SK-N-SH (cell line): ENCODE results near the gene UCK1. TPM values are rescaled to one million over a fixed set of nuclear protein-coding genes. Genes with fewer than 3 reads are reported as not detected.

Experiments
- CTCF ChIA-PET: fragments of 300-600, 350-600 bp; formaldehyde crosslinking; extraction: SDS; loops from one replicate; lab custom pipeline; 2021; lab: Yijun Ruan, JAX
- POLR2A ChIA-PET: fragments of 350-600 bp; sonication (Branson Sonifier 250); formaldehyde crosslinking; extraction: SDS; loops from one replicate; lab custom pipeline; 2020; ENCODE audit warnings: antibody characterized with exemption, inconsistent platforms; lab: Yijun Ruan, JAX
- DNase-seq: peaks from one replicate; pipeline ENCODE4 v3.0.0; 2012
- H2AFZ ChIP-seq: fragments of 200-600 bp; sonication (generic); 2 replicates; pipeline ENCODE4 v1.8.1; 2016; ENCODE audit warnings: antibody characterized with exemption, mild to moderate bottlenecking, low read depth
- H3F3A ChIP-seq: fragments of 200-600 bp; sonication (generic); replicated peaks from 2 replicates; pipeline ENCODE3; 2016; ENCODE audit warnings: antibody characterized with exemption, mild to moderate bottlenecking; ENCODE audit not compliant: insufficient read depth
- H3K27ac ChIP-seq, 2 experiments: fragments of 200-500 bp in 1 of 2; fragments of 200-600 bp in 1 of 2; sonication (Bioruptor generic) in 1 of 2; sonication (generic), shearing (Covaris generic) in 1 of 2; 2 replicates each; pipeline versions ENCODE4 v1.5.1 to v1.6.1; 2014 to 2016; ENCODE audit warnings: low read depth in 2 of 2, inconsistent platforms in 1 of 2, low read length in 1 of 2, mild to moderate bottlenecking in 1 of 2, mixed read lengths in 1 of 2
- H3K27me3 ChIP-seq: fragments of 200-600 bp; sonication (generic), shearing (Covaris generic); 2 replicates; pipeline ENCODE4 v1.6.1; 2016; ENCODE audit warnings: mixed run types; ENCODE audit not compliant: insufficient read depth
- H3K36me3 ChIP-seq, 2 experiments: fragments of 200-500 bp in 1 of 2; fragments of 200-600 bp in 1 of 2; sonication (Bioruptor generic) in 1 of 2; sonication (generic) in 1 of 2; replicated peaks in 1 of 2; 2 replicates each; pipeline versions ENCODE3 to v1.5.1; 2014 to 2016; ENCODE audit warnings: low read length in 1 of 2, mild to moderate bottlenecking in 1 of 2; ENCODE audit not compliant: insufficient read depth in 2 of 2, control insufficient read depth in 1 of 2
- H3K4me1 ChIP-seq, 2 experiments: fragments of 200-500 bp in 1 of 2; fragments of 200-600 bp in 1 of 2; sonication (Bioruptor generic) in 1 of 2; sonication (generic), shearing (Covaris generic) in 1 of 2; 2 replicates each; pipeline versions ENCODE4 v1.5.1 to v1.6.1; 2014 to 2016; ENCODE audit warnings: low read depth in 1 of 2, low read length in 1 of 2, mixed run types in 1 of 2; ENCODE audit not compliant: insufficient read depth in 2 of 2, control insufficient read depth in 1 of 2
- H3K4me2 ChIP-seq: fragments of 200-600 bp; sonication (generic), shearing (Covaris generic); 2 replicates; pipeline ENCODE4 v1.6.1; 2017; ENCODE audit warnings: mixed run types
- H3K4me3 ChIP-seq, 2 experiments: fragments of 200-500 bp in 1 of 2; fragments of 200-600 bp in 1 of 2; sonication (Bioruptor generic) in 1 of 2; sonication (generic), shearing (Covaris generic) in 1 of 2; 2 replicates each; pipeline versions ENCODE4 v1.5.1 to v1.8.1; 2014 to 2016; ENCODE audit warnings: low read depth in 2 of 2, inconsistent platforms in 1 of 2, low read length in 1 of 2, mild to moderate bottlenecking in 1 of 2, mixed read lengths in 1 of 2, moderate library complexity in 1 of 2
- H3K79me2 ChIP-seq: fragments of 200-600 bp; sonication (generic); 2 replicates; pipeline ENCODE4 v1.8.1; 2017; ENCODE audit warnings: mild to moderate bottlenecking; ENCODE audit not compliant: insufficient read depth
- H3K9ac ChIP-seq: fragments of 200-600 bp; sonication (generic); 2 replicates; pipeline ENCODE4 v1.6.1; 2017; ENCODE audit warnings: mixed run types
- H3K9me2 ChIP-seq: fragments of 200-600 bp; sonication (generic); 2 replicates; pipeline ENCODE4 v1.6.1; 2017; ENCODE audit warnings: mixed run types
- H3K9me3 ChIP-seq: fragments of 200-600 bp; sonication (generic); 2 replicates; pipeline ENCODE4 v1.6.1; 2017; ENCODE audit warnings: mixed run types, mild to moderate bottlenecking, moderate library complexity
- H4K20me1 ChIP-seq: fragments of 200-600 bp; sonication (generic); 2 replicates; pipeline ENCODE4 v1.6.1; 2017; ENCODE audit warnings: mild to moderate bottlenecking, mixed run types; ENCODE audit not compliant: insufficient read depth
- CHD2 ChIP-seq: fragments of 150-350 bp; IDR thresholded peaks from 2 replicates; pipeline ENCODE4 v1.6.1; 2018; ENCODE audit warnings: low read length; ENCODE audit not compliant: partially characterized antibody
- ELF1 ChIP-seq: IDR thresholded peaks from 2 replicates; pipeline ENCODE4 v1.4.0; 2012
- EP300 ChIP-seq, 2 experiments: IDR thresholded peaks; 2 replicates each; pipeline versions ENCODE4 v1.4.0 to v1.6.1; 2012; ENCODE audit warnings: borderline replicate concordance in 1 of 2, low read depth in 1 of 2, low read length in 1 of 2
- EZH2phosphoT487 ChIP-seq: fragments of 200-600 bp; sonication (generic); IDR thresholded peaks from 2 replicates; pipeline ENCODE4 v1.6.1; 2017; ENCODE audit warnings: low read depth, mixed run types, mild to moderate bottlenecking, antibody characterized with exemption, moderate library complexity, borderline replicate concordance
- FOSL2 ChIP-seq: IDR thresholded peaks from 2 replicates; pipeline ENCODE4 v1.4.0; 2012; ENCODE audit warnings: low read depth, mild to moderate bottlenecking, moderate library complexity, borderline replicate concordance
- GATA2 ChIP-seq: sonication (generic); formaldehyde crosslinking; IDR thresholded peaks from 2 replicates; pipeline ENCODE4 v1.5.0; 2020; ENCODE audit warnings: mild to moderate bottlenecking, missing genetic modification reagents
- MEF2A ChIP-seq: IDR thresholded peaks from 2 replicates; pipeline ENCODE4 v1.4.0; 2012; ENCODE audit warnings: low read depth, borderline replicate concordance
- RAD21 ChIP-seq: IDR thresholded peaks from 2 replicates; pipeline ENCODE4 v1.6.1; 2012; ENCODE audit warnings: mild to moderate bottlenecking, low read length
- TCF12 ChIP-seq: IDR thresholded peaks from 2 replicates; pipeline ENCODE4 v1.4.0; 2012
- TEAD4 ChIP-seq: IDR thresholded peaks from 2 replicates; pipeline ENCODE4 v1.4.0; 2012; ENCODE audit warnings: mild to moderate bottlenecking, borderline replicate concordance; ENCODE audit not compliant: insufficient read depth
- YY1 ChIP-seq: IDR thresholded peaks from 2 replicates; pipeline ENCODE4 v1.4.0; 2012; ENCODE audit warnings: low read depth, mild to moderate bottlenecking
- WGBS: methylation state at CpG from one replicate; pipeline ENCODE4 v1.1.6; 2017; ENCODE audit warnings: low lambda C conversion rate; 5-methylcytosine and 5-hydroxymethylcytosine counted together
- polyA plus RNA-seq, 3 experiments: library from polyadenylated mRNA; depleted of rRNA; stranded (reverse); fragments of >200 nt; gene quantifications; 2 replicates each; pipeline ENCODE4 v1.2.3, GENCODE V29; 2012
- TF ChIP-seq, protein P1 (sequence below): IDR thresholded peaks from 2 replicates; pipeline ENCODE4 v1.6.1; 2012; ENCODE audit warnings: mild to moderate bottlenecking, low read depth, low read length, moderate library complexity
- TF ChIP-seq, protein P2 (sequence below): IDR thresholded peaks from 2 replicates; pipeline ENCODE4; 2012

Gene UCK1
- polyA plus RNA-seq, 1 of the 3 experiments (the other 2 are of a cell fraction) = 32.9 TPM

DNA sequence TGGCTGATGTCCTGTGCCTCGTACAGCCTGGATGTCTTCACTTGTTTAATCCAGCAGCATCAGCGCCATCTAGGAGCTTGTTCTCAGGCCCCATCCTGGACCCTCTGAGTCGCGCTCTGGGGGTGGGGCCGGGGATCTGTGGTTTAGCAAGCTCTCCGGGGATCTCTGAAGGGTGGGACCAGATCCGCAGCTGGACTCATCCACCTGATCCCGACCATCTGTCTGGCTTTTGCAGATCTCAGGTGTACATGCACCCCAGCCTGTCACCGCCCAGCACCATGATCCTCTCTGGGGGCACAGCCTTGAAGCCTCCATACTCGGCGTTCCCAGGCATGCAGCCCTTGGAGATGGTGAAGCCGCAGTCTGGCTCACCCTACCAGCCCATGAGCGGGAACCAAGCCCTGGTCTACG lies 43.4 kb downstream of the UCK1 start:
- TF ChIP-seq EZH2phosphoT487 = no peak
- no peak for TF ChIP-seq ELF1
- no peak for TF ChIP-seq RAD21
- TF ChIP-seq TCF12 = no peak
- no peak for TF ChIP-seq YY1
- TF ChIP-seq, all 33 proteins: peak for 0
- no peaks in the 10 kb centered on the region for H3K27me3 ChIP-seq
- H3K4me3 ChIP-seq = no peak overlapping the region
- H3K36me3 ChIP-seq = peaks cover 43 to 99% of the 10 kb centered on the region in 2 experiments
- ChIA-PET POLR2A (no interaction called here), CTCF (interaction anchor here (1.0 to 1.5 kb wide), 3 partner anchors 9 to 138 kb away, joined by 3 to 7 read pairs (median 3); no protein-coding TSS in a partner anchor)
- H2AFZ ChIP-seq = no peak overlapping the region
- H3K79me2 ChIP-seq = peaks cover 11% of the 10 kb centered on the region; the same call in 1 of the 2 replicates
- peaks cover 3% of the 10 kb centered on the region for H3F3A ChIP-seq
- no peak overlapping the region for H3K4me2 ChIP-seq
- H4K20me1 ChIP-seq = peaks cover 8% of the 10 kb centered on the region; the same call in 1 of the 2 replicates
- no peak for DNase-seq
- no peak overlapping the region for H3K9ac ChIP-seq
- no peaks in the 10 kb centered on the region for H3K9me2 ChIP-seq
- H3K4me1 ChIP-seq = no peaks in the 10 kb centered on the region; a peak in 1 of 4 replicates
- 92% methylated on average over 13 of the region's 14 CpGs for WGBS
- H3K27ac ChIP-seq = no peak overlapping the region
- no peaks in the 10 kb centered on the region for H3K9me3 ChIP-seq

DNA sequence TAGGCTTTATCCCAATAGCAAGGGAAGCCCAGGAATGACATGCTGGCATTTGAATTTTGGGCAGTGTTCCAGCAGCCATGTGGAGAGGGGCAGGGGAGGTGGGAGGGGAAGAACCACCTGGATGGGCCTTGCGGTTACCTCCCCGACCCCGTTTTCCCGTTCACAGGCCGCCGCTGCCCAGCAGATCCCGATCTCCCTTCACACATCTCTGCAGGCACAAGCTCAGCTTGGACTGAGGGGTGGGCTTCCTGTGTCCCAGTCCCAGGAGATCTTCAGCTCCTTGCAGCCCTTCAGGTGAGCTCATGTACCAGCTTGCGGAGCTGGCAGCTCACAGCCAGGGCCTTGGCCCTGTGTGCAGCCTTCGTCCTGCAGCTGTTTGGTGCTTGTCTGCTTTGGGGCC lies 44.1 kb downstream of the UCK1 start:
- ChIA-PET POLR2A (no interaction called here), CTCF (interaction anchor here (1.0 to 1.5 kb wide), 2 partner anchors 8 to 137 kb away, joined by 3 to 7 read pairs; no protein-coding TSS in a partner anchor)
- WGBS = 93% methylated on average over 7 of the region's 9 CpGs
- Histone ChIP-seq H3K4me2 (no peak overlapping the region), H3K9me2 (no peaks in the 10 kb centered on the region), H3K4me1 (no peaks in the 10 kb centered on the region; a peak in 1 of 4 replicates), H3K79me2 (peaks cover 10% of the 10 kb centered on the region; the same call in 1 of the 2 replicates), H3K9ac (no peak overlapping the region), H3K27me3 (no peaks in the 10 kb centered on the region), H3K36me3 (peaks cover 39 to 99% of the 10 kb centered on the region in 2 experiments), H3K9me3 (no peaks in the 10 kb centered on the region), H2AFZ (no peak overlapping the region), H4K20me1 (peaks cover 8% of the 10 kb centered on the region; the same call in 1 of the 2 replicates), H3F3A (peaks cover 3% of the 10 kb centered on the region), H3K4me3 (no peak overlapping the region), H3K27ac (no peak overlapping the region)
- DNase-seq = no peak
- TF ChIP-seq, protein P1, sequence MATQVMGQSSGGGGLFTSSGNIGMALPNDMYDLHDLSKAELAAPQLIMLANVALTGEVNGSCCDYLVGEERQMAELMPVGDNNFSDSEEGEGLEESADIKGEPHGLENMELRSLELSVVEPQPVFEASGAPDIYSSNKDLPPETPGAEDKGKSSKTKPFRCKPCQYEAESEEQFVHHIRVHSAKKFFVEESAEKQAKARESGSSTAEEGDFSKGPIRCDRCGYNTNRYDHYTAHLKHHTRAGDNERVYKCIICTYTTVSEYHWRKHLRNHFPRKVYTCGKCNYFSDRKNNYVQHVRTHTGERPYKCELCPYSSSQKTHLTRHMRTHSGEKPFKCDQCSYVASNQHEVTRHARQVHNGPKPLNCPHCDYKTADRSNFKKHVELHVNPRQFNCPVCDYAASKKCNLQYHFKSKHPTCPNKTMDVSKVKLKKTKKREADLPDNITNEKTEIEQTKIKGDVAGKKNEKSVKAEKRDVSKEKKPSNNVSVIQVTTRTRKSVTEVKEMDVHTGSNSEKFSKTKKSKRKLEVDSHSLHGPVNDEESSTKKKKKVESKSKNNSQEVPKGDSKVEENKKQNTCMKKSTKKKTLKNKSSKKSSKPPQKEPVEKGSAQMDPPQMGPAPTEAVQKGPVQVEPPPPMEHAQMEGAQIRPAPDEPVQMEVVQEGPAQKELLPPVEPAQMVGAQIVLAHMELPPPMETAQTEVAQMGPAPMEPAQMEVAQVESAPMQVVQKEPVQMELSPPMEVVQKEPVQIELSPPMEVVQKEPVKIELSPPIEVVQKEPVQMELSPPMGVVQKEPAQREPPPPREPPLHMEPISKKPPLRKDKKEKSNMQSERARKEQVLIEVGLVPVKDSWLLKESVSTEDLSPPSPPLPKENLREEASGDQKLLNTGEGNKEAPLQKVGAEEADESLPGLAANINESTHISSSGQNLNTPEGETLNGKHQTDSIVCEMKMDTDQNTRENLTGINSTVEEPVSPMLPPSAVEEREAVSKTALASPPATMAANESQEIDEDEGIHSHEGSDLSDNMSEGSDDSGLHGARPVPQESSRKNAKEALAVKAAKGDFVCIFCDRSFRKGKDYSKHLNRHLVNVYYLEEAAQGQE = no peak
- TF ChIP-seq CHD2 = no peak
- TF ChIP-seq ELF1 = no peak
- no peak for TF ChIP-seq MEF2A
- TF ChIP-seq EP300 (IDR thresholded peaks at IDR 0.05; ENCODE audit: borderline replicate concordance in 1 of 2, low read depth in 1 of 2, low read length in 1 of 2) = no peak
- TF ChIP-seq FOSL2 = no peak
- TF ChIP-seq, protein P2, sequence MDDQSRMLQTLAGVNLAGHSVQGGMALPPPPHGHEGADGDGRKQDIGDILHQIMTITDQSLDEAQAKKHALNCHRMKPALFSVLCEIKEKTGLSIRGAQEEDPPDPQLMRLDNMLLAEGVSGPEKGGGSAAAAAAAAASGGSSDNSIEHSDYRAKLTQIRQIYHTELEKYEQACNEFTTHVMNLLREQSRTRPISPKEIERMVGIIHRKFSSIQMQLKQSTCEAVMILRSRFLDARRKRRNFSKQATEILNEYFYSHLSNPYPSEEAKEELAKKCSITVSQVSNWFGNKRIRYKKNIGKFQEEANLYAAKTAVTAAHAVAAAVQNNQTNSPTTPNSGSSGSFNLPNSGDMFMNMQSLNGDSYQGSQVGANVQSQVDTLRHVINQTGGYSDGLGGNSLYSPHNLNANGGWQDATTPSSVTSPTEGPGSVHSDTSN = no peak
- TF ChIP-seq RAD21 = no peak
- no peak for TF ChIP-seq GATA2
- no peak for TF ChIP-seq TEAD4
